Skeletal muscle cell (primary cell): ENCODE measurements around the gene TBX6.
"Not testable (repeated sequence)": the region's sequence is repeated elsewhere in the genome, so short reads cannot be mapped to it uniquely, and the experiment has no call there.

Source experiments
- DNase-seq: peaks from one replicate; pipeline ENCODE4 v3.0.0-alpha.2; 2010; ENCODE audit warnings: low read depth
- H3K4me3 ChIP-seq: 2 replicates; pipeline ENCODE4 v1.5.1; 2011; ENCODE audit warnings: low read depth, mild to moderate bottlenecking, control low read depth, low read length, moderate library complexity

TBX6 gene

DNA sequence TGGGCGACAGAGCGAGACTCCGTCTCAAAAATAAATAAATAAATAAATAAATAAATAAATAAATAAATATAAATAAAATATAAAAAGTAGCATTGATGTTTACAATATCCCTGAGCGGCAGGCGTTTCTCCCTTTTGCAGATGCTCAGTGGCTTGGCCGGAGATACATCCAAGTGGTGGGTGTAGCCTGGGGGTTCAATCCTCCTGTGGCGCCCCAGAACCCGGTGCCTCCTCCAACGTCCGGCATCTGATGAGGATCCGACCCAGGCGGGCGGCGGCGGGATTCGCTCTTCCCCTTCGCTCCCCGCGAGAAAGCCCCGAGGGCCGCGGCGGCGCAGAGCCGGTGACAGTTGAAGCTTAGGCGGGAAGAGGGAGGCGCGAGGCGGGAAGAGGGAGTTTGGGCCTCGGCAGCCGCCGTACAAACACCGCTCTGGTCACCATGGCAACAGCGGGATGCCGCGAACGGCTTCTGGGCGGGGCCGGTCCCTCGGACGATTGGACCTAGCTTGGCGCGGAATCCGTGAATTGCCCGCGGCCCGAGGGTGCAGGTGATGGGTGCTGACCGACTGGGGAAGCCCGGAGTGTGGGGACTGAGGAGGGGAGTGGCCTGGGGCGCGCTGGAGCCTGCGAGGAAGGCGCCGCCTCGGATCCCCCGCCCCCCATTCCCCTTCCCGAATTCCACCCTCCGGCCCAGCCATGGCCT, 38.9 kb downstream of the TBX6 start:
- H3K4me3 ChIP-seq, result peak overlapping the region; percentile 76
- peak; percentile 62 for DNase-seq

DNA sequence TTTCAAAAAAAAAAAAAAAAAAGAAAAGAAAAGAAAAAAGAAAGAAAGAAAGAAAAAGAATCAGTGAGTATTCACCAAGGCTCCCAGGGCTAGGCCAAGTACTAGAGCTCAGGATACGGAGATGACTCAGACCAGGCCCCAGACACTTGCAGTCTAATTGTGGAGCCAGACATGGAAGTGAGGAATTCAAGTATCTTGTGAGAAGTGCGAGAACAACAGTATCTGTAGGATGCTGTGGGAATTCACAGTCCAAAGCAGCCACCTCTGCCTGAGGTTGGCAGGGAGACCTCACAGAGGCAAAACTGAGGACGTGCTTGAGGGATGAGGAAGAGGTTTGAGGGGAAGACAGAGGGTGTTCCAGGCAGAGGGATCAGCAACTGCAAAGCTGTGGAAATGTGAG, 40.2 kb downstream of the TBX6 start:
- no peak for DNase-seq
- no peak overlapping the region for H3K4me3 ChIP-seq

DNA sequence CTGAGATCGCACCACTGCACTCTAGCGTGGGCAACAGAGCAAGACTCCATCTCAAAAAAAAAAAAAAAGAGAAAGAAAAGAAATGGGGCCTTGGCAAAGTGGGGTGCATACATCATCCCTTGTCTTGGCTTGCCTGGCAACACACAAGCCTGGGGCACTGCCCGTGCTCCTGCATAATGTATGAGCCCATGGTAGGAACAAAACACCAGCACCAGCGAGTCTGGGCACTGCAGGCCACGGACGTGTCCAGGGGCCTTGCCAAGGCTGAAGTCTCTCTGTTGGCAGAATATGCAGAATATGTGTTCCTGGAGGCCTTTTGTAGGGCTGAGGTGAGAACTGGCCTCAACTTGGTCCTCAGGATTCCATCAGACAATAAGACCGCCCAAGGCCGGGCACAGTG, 41.9 kb downstream of the TBX6 start:
- H3K4me3 ChIP-seq, result no peak overlapping the region
- DNase-seq, result no peak

DNA sequence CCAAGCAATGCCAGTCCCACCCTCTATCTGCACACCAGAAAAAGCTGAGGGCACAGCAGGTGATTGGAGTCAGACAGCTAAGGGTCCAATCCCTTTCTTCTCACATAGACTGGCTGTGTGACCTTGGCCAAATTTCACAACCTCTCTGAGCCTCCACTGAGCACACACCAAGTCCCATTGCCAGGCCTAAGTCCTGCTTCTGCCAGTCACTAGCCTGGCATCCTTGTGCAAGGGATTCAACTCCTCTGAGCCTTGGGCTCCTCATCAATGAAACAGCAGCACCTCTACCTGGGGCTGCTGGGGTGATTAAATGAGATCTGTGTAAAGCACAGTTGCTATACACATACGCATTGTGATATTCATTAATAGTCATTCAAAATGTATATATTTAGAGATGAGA, 45.1 kb downstream of the TBX6 start:
- no peak for DNase-seq
- H3K4me3 ChIP-seq, result no peak overlapping the region

DNA sequence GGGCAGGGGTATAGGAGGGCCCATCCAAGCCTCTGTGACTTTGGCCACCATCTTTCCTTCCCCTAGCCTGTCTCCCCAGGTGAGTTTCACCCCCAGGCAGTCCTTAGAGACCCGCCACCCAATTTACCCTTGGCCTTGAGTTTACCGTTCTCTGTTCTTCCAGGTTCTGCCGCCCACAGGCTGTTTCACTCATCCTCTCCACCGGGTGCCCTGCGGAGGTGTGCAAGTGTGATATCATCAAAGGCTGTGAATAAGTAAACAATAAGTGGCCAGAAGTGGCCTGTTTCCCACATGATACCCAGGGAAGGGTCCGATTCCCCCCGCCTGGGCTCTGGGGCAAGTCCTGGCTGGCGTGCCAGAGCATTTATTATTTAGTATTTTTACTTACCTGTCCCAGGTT, 45.5 kb downstream of the TBX6 start:
- DNase-seq, result no peak
- no peak overlapping the region for H3K4me3 ChIP-seq

DNA sequence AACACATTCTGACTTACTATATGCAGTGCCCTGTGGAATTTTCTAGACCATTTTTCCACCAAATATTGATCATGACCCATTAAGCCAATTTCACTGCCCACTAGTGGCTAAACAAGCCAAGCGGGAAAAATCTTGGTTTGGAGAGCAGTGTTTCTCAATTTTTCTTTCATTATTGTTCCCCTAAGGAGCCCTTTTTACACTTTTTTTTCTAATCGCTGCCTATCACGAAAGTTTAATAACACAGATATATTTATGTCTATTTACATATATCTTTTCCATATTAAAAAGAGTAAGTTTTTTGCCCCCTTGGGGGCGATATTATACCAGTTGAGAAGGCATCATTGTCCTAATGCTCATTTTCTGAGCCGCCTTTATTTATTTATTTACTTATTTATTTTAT, 49.9 kb downstream of the TBX6 start:
- DNase-seq, result no peak
- H3K4me3 ChIP-seq, result no peak overlapping the region

DNA sequence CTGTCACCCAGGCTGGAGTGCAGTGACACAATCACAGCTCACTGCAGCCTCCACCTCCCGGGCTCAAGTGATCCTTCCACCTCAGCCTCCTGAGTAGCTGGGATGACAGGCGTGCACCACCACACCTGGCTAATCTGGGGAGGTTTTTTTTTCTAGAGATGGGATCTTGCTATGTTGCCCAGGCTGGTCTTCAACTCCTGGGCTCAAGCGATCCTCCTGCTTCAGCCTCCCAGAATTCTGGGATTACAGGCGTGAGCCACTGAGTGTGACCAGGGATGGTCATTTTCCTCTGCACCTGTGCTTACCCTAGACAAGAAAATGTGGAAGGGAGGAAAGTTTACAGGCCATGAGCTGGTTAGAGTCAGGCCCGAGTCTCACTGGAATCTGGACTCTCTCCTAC, 51.0 kb downstream of the TBX6 start:
- DNase-seq, result not testable (repeated sequence)

DNA sequence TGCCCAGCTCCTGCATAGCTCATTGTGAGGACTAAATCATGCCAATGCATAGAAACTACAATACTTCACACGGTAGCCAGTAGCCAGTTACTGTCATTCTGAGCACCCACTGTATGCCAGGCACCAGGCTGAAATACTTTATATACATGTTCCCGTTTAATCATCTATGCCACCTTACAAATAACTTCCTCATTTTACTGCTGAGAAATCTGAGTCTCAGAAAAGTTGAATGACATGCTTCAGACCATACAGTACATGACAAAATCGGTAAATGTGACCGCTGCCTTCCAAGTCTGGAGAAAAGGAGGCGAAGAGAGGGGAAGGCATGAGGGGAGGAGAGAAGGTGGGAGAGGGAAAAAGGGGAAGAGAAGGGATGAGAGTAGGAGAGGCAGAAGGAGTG, 51.5 kb downstream of the TBX6 start:
- H3K4me3 ChIP-seq, result no peak overlapping the region
- no peak for DNase-seq

More for the DNA sequence above, 51.0 kb downstream of the TBX6 start:
- not testable (repeated sequence) for H3K4me3 ChIP-seq
